Measurements from ENCODE around the gene PSKH1.

The PSKH1 gene

DNA sequence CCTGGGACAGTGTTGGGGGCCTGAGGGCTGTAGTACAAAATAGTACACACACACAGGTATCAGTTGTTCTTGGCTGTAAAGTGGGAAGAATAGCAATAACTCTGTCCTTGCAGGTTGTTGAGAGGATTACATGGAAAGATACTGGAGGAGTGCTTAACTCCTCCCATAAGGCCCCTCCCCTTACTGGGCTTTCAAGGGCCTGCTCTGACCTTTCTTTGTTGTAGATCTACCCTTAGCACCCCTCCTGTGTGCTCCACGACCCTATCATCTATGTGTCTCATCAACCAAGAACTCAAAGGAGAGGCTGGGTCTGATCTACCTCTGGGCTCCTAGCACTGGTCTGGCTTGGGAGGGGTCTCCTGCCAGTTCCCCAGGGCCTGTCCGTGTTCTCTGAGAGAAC is 28.5 kb upstream of the PSKH1 start:
- DNase-seq (ENCODE audit: insufficient read length, low spot score) (no peak), FAIRE-seq (no peak)

DNA sequence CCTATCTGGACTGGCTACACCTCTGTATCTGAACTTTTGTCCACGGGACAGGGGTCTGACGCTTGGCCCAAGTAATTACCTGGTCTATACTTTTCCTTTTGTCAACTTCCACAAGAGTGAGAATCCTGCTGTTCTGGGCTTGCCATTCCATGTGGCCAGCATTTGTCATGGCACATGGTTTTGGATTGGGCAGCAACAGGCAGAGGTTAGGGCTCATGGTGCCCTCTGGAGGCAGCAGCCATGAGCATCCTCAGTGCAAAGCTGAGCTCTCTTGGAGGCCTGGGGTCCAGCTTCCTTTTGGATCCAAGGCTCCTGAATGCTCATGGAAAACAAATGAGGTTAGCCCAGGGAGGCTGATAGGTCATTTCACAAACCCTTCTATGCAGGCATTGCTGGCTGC is 27.7 kb upstream of the PSKH1 start:
- peak; percentile 53 for DNase-seq (ENCODE audit: insufficient read length, low spot score)
- no peak for FAIRE-seq

DNA sequence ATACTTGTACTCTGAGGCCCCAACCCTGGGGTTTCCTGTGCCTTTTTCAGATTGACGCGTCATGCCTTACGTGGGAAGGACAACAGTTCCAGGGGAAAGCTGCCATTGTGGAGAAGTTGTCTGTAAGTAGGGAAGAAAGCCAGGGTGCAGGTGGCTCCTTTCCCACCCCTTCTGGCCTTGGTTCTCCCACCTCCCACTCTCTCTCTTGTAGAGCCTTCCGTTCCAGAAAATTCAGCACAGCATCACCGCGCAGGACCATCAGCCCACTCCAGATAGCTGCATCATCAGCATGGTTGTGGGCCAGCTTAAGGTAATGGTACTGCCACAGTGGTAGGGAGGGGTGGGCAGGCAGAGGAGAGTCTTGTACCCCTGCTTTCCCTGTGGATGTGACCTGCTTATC is 24.8 kb upstream of the PSKH1 start:
- DNase-seq (ENCODE audit: insufficient read length, low spot score) (no peak), FAIRE-seq (no peak)

DNA sequence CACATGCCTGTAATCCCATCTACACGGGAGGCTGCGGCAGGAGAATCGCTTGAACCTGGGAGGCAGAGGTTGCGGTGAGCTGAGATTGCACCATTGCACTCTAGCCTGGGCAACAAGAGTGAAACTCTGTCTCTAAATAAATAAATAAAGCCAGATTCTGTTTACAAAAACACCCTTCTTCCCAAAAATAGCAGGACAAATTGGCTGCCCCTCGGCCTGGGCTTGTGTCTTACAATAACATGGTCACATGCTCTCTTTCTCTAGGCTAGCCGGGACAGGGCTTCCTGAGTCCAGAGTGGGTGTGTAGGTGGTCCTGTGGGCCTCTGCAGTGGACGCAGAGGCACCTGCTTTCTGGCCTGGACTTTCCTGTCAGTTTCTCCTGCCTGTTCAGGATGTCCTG is 23.4 kb upstream of the PSKH1 start:
- FAIRE-seq, result no peak
- no peak for DNase-seq (ENCODE audit: insufficient read length, low spot score)

DNA sequence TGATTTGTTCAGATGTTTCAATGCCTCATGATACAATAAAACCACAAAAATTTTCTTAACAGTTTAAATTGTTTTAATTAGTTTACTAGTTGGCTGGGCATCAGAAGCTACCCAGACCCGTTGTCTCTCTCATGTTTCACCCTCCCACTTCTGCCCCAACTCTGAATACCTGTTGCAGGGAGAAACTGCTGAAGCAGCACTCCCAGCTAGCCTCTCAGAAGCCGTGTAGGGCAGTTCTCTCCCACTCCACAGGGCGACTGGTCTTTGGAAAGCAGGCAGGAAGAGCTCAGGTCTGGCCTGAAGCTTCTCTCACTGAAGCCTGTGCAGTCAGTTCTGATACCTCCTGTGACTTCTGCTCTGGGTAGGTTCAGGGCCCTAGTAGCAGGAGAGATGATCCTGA is 21.8 kb upstream of the PSKH1 start:
- no peak for DNase-seq (ENCODE audit: insufficient read length, low spot score)
- no peak for FAIRE-seq

DNA sequence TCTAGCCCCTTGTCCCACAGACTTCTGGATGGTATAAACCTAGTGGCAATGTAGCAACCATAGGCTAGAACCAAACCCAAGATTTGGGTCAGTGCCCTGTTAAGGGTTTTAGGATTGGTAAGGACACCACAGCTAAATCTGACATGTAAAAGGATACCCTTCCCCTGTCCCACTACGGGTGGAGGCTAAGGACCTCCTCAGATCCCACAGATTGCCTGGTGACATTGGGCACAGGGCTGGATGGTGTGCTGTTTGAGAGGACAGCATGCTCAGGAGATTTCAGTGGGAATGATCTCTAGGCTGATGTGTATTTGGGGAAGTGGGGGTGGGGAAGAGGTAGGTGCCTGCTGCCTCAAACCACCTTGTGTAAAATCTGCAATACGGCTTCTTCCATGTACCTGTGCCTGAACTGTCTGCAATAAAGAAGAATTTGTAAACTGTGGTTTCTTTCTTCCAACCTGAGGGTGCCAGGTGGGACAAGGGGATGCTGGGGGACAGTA is 20.9 kb upstream of the PSKH1 start:
- FAIRE-seq, result no peak
- no peak for DNase-seq (ENCODE audit: insufficient read length, low spot score)

DNA sequence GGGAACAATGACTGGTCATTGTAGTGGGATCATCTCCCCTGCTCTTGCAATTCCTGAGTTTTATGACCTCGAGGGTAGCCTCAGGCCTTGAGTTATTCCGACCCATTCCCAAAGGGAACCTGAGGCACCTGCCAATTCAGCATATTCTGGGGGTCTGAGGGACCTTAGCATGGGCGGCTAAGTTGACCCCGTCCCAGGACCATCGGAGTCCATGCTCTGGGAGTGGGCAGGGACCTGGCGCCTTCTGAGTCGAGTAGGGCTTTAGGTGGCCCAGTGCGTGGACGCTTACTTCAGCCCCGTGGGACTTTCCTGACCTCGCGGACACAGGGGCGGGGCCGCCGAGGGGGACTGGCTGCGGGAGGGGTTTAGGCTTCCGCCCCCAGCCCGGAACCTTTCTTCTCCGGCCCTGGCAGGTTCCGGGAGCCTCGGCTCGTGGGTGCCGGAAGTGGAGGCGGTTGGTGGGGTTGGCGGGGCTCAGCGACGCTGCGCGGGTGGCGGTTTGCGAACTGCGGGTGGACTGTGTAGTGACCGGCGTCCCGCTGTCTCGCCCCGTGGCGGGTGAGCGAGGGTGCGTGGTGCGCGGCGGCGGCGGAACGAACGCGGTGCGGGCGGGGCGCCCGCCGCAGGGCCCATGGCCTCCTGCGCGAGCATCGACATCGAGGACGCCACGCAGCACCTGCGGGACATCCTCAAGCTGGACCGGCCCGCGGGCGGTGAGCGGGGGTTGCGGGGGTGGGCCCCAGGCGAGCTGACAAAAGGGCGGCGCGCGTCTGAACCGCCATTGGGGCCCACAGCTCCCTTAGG is 20.2 kb upstream of the PSKH1 start, which contains the start of gene EDC4:
Gene EDC4 (plus strand): TSS at position 422 of the 804 bp plus-strand sequence. CDS start 210 bp downstream, at position 632.
- DNase-seq (ENCODE audit: insufficient read length, low spot score) (peak; percentile 86), FAIRE-seq (peak; percentile 59)

DNA sequence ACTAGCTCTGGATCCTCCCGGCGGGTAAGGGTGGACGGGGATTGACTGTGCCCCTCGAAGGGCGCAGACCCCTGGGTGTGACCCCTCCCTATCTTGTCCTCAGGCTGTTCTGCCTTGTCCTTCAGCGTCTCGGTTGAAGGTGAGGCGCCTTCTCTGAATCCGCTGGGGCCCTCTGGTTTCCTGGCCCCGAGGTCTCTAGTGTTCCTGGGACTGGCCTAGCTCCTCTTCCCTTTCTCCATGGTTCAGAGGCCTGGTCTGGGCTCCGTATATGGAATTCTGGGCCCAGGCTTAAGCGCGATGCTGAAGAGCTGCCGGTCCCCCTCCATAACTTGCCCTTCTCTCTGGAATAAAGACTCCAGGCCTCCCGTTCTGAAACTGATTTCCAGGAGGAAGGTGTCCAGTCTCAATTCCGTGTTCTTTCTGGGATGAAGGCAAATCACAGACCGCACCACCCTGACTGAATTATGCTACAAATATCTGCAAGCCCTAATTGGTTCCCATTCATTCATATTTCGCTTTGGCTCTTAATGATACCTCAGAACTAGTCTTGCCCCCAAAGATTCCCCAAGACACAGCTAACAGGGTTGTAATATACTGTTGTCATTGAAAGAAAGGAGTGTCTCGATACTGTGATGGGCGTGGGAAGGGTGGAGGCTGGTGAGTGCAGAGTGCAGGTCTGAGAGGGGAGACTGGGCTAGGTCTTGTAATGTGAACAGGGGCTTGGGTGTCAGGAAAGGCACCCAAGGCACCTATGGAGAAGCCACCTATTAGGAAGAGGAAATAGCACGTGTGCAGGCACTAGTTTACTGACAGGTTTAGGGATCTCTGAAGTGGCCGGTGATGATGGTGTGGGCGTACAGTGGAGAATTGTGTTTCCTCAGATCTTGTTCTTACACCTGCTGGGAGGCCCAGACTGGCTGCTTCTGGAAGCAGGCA is 19.4 kb upstream of the PSKH1 start:
- FAIRE-seq (no peak), DNase-seq (ENCODE audit: insufficient read length, low spot score) (no peak)

DNA sequence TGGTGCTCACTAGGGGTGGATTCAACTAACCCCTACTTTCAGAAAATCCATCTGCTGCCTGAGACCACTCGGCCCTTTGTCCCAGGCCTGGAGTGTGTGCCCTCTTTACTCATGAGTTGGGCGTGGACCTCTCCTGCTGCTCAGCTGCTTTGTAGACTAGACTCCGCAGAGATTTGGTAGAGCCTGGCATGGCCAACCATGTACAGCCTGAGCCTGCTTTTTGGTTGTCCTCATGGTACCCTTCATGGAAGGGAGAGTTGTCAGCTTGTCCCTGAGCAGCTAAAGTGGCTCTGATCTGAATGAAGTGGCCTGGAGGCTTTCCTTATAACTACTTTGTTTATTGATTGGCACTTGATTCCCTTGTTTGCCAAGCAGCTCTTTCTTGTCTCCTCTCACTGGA is 18.7 kb upstream of the PSKH1 start:
- no peak for FAIRE-seq
- DNase-seq (ENCODE audit: insufficient read length, low spot score), result no peak

DNA sequence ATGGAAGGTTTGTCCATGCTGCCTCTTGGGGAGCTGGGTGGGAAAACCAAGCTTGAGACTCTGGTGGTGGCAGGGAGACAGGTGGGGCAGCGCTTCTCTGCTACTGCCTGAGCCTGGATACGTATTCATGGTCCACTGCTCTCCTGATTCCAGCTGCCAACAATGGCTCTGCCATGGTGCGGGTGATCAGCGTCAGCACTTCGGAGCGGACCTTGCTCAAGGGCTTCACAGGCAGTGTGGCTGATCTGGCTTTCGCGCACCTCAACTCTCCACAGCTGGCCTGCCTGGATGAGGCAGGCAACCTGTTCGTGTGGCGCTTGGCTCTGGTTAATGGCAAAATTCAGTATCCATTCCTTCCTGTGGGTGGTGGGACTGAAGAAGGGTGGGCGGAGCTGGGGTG is 16.0 kb upstream of the PSKH1 start:
- FAIRE-seq (no peak), DNase-seq (ENCODE audit: insufficient read length, low spot score) (no peak)

DNA sequence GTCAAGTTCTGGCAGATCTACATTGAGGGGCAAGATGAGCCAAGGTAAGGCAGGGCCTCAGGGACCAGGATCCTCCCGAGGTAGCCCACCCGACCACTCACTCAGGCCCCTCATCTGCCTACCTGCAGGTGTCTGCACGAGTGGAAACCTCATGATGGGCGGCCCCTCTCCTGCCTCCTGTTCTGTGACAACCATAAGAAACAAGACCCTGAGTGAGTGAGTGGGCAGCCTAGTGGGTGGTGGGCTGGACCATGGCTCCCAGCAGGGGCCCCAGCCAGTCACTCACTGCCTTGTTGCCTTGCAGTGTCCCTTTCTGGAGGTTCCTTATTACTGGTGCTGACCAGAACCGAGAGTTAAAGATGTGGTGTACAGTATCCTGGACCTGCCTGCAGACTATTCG is 14.8 kb upstream of the PSKH1 start:
- DNase-seq (ENCODE audit: insufficient read length, low spot score), result no peak

DNA sequence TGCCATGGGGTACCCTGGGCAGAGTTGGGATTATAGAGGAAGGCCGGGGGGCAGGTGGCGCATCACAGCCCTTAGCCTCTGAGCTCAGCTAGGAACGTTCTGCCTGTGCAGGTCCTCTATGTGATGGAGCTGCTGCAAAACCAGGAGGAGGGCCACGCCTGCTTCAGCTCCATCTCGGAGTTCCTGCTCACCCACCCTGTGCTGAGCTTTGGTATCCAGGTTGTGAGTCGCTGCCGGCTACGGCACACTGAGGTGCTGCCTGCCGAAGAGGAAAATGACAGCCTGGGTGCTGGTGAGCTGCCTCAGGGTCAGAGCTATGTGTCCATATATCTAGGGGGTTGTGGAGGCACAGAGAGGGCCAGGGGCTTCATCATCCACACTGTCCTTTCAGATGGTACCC is 14.2 kb upstream of the PSKH1 start:
- FAIRE-seq (no peak), DNase-seq (ENCODE audit: insufficient read length, low spot score) (no peak)

More for the DNA sequence above, 14.8 kb upstream of the PSKH1 start:
- no peak for FAIRE-seq

DNA sequence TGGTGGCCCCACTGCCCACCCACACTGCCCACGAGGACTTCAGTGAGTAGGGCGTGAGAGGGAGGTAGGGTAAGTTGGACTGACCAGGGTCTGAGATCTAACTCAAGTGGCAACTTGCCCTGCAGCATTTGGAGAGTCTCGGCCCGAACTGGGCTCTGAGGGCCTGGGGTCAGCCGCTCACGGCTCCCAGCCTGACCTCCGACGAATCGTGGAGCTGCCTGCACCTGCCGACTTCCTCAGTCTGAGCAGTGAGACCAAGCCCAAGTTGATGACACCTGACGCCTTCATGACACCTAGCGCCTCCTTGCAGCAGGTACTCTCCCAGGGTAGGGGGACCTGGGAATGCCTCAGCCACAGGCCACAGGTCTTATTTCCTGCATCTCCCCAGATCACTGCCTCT is 13.6 kb upstream of the PSKH1 start:
- no peak for FAIRE-seq
- DNase-seq (ENCODE audit: insufficient read length, low spot score), result no peak

DNA sequence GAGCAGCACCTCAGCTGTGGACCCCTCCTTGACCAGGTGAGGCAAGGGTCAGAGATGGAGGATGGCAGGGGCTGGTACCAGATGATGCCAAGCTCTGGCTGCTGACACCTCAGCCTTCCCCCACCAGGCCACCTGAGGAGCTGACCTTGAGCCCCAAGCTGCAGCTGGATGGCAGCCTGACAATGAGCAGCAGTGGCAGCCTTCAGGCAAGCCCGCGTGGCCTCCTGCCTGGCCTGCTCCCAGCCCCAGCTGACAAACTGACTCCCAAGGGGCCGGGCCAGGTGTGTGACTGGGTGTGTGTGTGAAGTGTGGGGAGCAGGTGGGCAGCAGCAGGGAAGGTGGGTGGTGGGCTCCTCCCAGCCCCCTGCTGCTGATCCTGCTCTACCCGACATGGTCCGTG is 13.1 kb upstream of the PSKH1 start:
- DNase-seq (ENCODE audit: insufficient read length, low spot score) (no peak), FAIRE-seq (no peak)

DNA sequence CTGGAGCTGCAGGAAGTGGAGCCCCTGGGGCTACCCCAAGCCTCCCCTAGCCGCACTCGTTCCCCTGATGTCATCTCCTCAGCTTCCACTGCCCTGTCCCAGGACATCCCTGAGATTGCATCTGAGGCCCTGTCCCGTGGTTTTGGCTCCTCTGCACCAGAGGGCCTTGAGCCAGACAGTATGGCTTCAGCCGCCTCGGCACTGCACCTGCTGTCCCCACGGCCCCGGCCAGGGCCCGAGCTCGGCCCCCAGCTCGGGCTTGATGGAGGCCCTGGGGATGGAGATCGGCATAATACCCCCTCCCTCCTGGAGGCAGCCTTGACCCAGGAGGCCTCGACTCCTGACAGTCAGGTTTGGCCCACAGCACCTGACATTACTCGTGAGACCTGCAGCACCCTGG is 12.5 kb upstream of the PSKH1 start:
- no peak for DNase-seq (ENCODE audit: insufficient read length, low spot score)

DNA sequence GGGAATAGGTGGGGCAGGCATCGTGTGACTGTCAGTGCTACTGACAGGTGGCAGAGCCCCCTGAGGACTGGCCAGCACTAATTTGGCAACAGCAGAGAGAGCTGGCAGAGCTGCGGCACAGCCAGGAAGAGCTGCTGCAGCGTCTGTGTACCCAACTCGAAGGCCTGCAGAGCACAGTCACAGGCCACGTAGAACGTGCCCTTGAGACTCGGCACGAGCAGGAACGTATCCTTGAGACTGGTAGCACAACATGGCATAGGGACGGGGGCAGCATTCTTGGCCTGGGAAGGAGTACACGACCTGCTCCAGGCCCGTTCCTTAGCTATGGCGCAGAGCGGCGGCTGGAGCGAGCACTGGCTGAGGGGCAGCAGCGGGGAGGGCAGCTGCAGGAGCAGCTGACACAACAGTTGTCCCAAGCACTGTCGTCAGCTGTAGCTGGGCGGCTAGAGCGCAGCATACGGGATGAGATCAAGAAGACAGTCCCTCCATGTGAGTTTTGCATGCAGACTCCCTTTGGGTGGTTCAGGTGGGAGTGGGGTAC is 11.4 kb upstream of the PSKH1 start:
- no peak for DNase-seq (ENCODE audit: insufficient read length, low spot score)
- no peak for FAIRE-seq

More for the DNA sequence above, 12.5 kb upstream of the PSKH1 start:
- FAIRE-seq, result no peak

DNA sequence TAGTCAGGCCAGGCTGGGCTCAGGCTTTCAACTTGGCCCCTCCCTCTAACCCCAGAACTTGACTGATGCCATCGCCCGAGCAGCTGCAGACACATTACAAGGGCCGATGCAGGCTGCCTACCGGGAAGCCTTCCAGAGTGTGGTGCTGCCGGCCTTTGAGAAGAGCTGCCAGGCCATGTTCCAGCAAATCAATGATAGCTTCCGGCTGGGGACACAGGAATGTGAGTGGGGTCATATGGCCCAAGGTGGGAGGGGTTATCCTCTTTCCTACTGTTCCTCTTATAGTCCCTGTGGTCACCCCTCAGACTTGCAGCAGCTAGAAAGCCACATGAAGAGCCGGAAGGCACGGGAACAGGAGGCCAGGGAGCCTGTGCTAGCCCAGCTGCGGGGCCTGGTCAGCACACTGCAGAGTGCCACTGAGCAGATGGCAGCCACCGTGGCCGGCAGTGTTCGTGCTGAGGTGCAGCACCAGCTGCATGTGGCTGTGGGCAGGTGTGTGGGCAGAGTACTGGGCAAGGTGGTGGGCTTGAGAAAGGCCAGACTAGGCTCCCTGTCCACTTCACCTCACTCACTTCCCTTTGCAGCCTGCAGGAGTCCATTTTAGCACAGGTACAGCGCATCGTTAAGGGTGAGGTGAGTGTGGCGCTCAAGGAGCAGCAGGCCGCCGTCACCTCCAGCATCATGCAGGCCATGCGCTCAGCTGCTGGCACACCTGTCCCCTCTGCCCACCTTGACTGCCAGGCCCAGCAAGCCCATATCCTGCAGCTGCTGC is 10.5 kb upstream of the PSKH1 start:
- FAIRE-seq, result peak; percentile 20
- no peak for DNase-seq (ENCODE audit: insufficient read length, low spot score)

DNA sequence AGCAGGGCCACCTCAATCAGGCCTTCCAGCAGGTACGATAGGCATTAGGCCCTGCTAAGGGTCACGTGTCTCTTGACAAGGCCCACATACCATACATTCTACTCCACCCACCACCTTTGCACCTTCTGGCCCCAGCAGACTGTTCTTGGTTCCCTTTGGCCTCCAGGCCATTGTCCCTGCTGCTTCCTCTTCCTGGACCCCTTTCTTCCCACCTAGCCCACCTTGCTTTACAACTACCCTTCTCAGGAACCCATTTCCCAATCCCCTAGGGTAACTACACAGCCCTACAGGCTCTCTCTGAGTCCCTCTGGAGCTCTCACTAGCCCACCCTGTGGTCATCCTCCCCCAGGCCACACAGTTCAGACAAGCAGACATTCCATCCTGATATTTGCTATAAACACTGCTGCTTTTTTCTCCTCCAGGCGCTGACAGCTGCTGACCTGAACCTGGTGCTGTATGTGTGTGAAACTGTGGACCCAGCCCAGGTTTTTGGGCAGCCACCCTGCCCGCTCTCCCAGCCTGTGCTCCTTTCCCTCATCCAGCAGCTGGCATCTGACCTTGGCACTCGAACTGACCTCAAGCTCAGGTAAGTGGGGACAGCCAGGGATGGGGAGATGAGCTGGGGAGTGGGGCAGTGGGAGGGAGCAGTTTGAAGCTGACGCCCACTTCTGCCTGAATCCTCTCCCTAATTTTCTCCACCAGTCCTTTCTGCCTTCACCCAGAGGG is 9.7 kb upstream of the PSKH1 start:
- DNase-seq (ENCODE audit: insufficient read length, low spot score) (peak; percentile 71), FAIRE-seq (no peak)

DNA sequence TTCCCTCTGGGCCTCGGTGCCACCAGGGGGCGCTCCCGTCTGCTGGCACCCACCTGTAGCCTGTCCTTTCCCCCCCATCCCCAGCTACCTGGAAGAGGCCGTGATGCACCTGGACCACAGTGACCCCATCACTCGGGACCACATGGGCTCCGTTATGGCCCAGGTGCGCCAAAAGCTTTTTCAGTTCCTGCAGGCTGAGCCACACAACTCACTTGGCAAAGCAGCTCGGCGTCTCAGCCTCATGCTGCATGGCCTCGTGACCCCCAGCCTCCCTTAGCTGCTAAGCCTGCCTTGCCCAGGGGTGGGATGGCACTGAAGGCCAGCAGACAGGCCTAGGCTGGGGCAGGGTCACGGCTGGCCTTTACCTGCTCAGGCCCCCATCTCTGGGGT is 9.2 kb upstream of the PSKH1 start:
- DNase-seq (ENCODE audit: insufficient read length, low spot score) (no peak), FAIRE-seq (peak; percentile 76)

DNA sequence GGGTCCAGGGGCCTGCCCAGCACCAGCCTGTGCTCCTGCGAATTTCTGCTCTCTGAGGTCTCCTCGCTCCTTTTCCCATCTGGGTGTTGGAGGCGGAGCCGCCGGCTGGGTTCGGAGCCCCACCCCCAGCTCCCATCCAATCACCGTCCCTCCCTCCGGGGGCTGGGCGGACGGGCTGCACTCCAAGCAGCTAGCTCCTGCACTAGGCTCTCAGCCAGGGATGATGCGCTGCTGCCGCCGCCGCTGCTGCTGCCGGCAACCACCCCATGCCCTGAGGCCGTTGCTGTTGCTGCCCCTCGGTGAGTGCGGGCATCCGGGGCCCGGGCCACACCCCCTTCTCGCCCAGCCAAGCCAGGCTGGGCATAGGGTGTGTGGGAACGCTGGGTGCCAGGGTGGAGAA is 8.4 kb upstream of the PSKH1 start, which contains the start of gene NRN1L:
Gene NRN1L (plus strand): TSS at position 202 of the 400 bp plus-strand sequence. CDS start 19 bp downstream, at position 221.
- DNase-seq (ENCODE audit: insufficient read length, low spot score) (peak; percentile 61), FAIRE-seq (peak; percentile 92)

All from HTR-8/SVneo (cell line).